GM19099 (cell line): ENCODE data around the gene THAP4.

Experiments
- POLR2A ChIP-seq: IDR thresholded peaks from 3 replicates; pipeline ENCODE4 v1.6.1; 2011; ENCODE audit warnings: low read depth; ENCODE audit not compliant: insufficient read length; ENCODE audit errors: extremely low read depth

THAP4 gene

GRCh38 chr2:241671457-241672240 is 34.7 kb upstream of the THAP4 start:
- TF ChIP-seq POLR2A = no peak

DNA sequence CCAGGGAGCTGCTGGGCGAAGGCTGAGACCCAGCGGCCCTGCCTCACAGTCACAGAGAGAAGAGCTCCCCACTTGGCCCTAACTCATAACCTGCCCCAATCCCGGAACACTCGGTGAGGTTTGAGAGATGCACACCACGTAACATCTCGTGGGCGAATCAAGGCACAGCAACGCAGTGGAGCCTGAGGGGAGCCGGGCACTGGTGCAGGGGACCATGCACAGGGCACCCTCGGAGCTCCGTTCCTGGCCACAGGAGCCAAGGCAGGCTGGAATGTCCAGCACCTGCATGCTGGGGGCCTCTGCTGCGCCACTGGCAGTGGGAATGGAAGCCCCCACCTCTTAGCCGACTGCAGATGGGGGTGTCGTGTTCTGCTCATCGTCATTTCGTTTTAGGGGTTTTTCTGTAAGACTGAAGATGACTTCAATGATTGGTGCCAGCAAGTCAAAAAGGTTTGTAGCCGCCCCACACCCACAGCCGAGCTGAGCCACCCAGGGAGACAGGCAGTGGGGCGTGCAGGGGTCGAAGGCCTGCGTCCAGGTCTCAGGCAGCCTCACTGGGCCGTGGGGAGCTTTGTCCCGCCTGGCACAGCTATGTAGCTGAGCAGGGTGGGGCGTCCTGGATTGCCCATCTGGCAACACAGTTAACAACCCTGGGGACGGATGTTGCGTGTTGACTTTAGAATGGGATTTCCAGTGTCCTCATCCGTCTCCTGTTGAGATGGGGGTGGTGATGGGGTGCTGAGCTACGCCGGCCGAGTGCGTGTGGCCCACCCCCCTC is 33.6 kb upstream of the THAP4 start:
- TF ChIP-seq POLR2A = no peak

- no peak for TF ChIP-seq POLR2A
Observed at GRCh38 chr2:241668839-241669238, 31.9 kb upstream of the THAP4 start.

DNA sequence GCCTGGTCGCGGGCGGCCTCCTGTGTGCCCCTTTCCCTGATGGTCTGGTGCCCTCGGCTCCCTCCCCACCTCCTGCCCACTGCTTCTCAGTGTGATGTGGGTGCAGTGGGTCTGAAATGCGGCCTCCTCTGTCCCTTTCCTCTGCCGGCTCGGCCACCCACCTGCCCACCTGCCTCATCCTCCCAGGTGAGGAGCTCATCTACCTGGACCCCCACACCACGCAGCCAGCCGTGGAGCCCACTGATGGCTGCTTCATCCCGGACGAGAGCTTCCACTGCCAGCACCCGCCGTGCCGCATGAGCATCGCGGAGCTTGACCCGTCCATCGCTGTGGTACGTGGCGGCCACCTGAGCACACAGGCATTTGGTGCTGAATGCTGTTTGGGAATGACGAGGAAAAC is 31.4 kb upstream of the THAP4 start:
- no peak for TF ChIP-seq POLR2A

DNA sequence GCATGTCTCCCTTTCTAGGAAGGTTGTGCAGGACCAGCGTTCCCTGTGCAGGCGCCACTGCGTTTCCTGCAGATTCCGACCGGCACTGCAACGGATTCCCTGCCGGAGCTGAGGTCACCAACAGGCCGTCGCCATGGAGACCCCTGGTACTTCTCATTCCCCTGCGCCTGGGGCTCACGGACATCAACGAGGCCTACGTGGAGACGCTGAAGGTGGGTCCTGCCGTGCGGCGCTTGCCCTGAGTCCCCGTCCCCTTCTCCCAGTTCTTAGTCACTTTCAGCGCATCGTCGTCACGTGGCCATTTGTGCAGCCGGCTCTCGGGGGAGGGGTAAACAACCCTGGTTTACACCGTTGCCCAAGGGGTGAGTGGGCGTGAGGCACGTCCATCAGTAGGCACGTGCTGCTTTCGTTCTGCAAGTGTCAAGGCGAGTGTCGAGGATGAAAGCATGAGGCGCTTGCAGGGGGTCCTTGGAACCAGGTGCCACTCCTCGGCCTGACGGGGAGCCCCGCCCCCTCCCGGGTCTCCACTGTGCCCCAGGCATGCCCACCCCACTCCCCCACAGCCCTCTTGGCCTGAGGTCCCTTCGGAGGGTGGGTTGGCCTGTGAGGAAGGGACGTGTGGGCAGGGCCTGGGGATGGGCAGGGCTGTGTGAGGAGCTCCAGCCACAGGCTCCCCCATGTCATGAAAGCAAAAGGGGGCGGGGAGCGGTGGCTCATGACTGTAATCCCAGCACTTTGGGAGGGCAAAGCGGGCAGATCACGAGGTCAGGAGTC is 29.9 kb upstream of the THAP4 start:
- TF ChIP-seq POLR2A = no peak

- no peak for TF ChIP-seq POLR2A
Observed at GRCh38 chr2:241665731-241666440, 28.9 kb upstream of the THAP4 start.

DNA sequence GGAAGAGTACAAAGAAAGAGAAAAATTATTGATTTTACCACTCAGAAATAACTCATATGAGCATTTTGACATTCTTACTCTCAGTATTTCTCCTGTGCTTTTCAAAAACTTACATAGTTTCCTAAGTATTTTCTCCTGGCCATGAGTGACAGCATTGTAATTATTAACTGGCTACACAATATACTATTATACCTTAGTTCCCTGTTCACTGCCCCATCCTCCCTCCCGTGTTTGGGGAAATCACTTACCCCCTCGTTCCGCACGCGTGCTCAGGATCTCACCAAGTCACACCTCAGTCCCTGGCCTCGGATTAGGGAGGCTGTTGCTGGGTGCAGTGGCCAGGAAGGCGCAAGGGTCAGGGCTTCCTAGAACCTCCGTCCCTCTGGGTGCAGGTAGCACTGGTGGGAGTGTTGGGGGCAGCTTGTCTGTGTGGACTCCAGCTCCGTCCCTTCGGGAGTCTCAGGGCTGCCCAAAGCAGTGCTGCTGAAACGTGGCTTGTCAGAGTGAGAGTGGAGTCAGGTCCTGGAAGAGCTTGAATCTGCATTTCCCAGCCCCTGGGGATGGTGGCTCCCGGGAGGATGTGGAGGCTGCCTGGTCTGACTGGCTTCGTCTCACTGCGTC is 23.7 kb upstream of the THAP4 start:
- TF ChIP-seq POLR2A = no peak

DNA sequence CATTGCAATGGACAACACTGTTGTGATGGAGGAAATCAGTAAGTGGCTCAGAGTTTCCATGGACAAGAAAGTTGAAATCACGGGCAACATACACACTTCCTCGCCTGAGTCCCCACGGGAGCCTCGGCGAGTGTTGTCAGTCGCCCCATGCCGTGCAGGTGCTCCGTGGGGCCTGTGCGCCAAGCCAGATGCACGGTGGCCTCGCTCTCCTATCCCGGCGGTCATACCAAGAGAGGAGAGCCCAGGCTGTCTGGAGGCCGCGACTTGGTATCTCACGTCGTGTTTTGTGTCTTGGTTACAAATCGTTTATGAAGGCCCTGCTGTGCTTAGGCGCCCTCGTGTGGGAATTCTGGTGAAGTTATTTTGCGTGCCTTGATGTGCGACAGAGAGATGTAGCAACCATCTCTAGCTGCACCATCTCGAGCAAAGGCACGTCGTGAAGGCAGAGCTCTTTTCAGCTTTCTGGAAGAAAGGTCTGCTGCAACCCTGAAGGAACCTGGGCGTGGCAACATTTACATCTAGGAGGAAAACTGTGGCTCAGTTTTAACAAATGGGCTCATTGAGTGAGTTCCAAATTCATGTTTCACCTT is 22.3 kb upstream of the THAP4 start:
- no peak for TF ChIP-seq POLR2A

DNA sequence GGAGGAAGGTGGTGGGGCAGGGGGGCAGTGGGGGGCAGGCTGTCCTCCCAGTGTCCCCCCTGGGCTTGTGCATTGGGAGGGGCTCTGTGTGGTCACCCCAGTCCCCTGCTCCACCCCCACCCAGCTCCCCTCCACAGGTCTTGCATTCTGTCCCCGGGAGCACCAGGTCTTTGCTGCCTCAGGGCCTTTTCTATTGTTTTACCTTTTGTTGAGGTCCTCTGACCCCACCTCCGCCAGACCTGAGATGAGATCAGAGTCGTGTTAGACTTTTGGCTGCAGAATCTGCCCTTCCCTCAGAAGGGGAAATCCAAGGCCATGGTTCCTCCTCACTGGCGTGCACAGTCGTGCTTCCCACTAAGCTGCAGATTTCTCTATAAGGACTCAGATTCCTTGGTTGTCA is 21.3 kb upstream of the THAP4 start:
- TF ChIP-seq POLR2A = no peak

GRCh38 chr2:241657786-241658254 is 20.9 kb upstream of the THAP4 start:
- TF ChIP-seq POLR2A = no peak

DNA sequence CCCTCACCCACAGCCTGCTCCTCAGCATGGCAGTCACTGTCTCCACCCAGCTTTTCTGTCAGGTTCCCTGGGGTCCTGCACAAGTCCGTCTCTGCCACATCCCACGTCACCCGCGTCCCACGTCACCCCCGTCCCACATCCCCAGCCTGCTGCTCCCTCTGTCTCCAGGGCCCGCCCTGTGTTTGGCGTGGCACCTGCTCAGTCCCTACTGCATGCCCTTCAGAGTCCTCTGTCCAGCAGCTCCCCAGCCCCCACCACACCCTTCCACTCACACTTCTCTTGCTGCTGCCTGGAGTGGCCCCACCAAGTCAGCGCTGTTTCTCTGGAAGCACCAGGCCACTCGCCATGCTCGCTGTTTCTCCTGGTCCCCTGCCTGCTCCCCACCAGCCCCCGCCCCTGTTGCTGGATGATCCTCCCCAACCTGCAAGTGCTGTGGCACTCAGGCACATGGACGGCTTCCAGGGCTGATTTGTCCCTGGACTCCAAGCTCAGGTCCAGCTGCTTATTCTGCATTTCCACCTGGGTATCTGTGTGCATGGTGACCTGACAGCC is 19.3 kb upstream of the THAP4 start:
- no peak for TF ChIP-seq POLR2A

DNA sequence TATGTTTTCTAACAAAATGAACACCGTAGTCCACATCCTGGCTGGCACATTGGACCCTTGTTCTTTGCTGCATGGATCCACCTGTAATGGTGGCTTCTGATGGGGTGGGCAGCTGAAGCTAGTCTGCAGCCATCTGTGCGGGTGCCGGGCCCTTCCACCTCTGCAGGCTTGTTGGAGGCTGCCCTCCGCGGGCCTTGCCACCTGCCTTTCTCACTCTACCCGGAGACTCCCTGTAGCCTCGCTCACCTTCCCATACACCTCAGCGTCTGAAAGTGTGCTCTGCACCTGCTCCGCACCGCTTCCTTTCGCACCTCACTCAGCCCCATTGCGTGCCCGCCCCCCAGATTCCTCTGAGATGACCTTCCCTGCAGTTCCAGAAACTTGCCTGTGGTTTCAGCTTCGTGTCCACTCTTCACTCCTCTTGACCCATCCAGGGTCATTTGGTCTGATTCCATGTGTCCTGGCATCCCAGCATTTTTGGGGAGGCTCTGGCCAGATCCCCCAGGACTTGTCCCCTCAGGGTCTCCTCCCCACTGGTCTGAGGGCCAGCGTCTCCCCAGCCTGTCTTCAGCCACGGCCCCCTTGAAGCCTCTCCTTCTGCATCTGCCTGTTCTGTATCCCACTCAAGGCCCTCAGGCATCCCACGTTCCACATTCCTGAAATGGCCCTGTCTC is 18.7 kb upstream of the THAP4 start:
- TF ChIP-seq POLR2A = no peak

DNA sequence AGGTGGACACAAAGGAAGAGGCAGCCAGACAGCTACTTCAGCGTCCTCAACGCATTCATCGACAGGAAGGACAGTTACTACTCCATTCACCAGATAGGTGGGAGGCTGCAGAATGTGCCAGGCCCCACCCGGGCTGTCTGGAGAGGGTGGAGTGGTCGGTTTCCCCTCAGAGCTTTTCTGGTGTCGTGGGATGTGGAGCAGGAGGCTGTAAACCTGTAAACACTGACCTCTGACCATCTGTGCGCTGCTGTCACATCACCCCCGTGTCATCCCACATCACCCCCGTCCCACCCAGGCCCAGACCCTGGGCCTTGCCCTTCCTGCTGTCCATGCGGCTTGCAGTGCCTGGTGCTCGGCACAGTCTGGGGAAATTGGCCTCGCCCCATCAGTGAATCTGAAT is 17.6 kb upstream of the THAP4 start:
- TF ChIP-seq POLR2A = no peak
